Retinal pigment epithelial cell (primary cell): Measurements from ENCODE around the gene MYL4.
"Not testable (repeated sequence)": the region's sequence is repeated elsewhere in the genome, so short reads cannot be mapped to it uniquely, and the experiment has no call there.

Experiments
- DNase-seq: peaks from one replicate; pipeline ENCODE4 v3.0.0-alpha.2; 2010; ENCODE audit warnings: low read depth
- H3K4me3 ChIP-seq: 2 replicates; pipeline ENCODE4 v1.5.1; 2011; ENCODE audit warnings: mild to moderate bottlenecking, low read length, control low read depth, moderate library complexity
- CTCF ChIP-seq: conservative IDR thresholded peaks from 2 replicates; pipeline ENCODE4 v1.5.1; 2011; ENCODE audit warnings: low read depth, low read length, control low read depth, inconsistent platforms

The MYL4 gene

DNA sequence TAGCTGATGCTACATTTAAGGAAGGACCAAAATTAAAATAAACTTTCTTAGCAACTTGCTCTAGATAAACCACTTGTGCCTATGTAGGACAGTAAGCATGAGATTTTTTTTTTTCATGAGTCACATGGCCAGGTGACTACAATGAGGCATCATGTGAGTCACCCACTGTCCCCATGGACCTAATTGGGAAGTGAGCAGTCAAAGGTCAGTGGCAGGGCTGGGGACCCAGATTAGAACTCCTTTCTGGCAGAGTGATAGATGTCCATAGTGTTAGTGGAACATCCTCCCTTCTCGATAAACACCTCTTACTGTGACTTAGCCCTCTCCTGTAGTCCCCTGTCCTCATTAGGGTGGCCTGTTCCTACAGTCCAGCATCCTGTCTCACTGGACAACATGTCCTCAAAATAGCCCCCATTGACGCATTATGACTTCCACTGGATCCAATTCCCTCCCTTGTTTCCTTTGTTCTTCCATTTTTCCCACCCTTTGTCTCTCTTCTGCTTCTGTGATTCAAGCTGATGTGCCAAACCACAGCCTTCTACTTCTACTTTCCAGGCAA lies 56.9 kb downstream of the MYL4 start:
- no peak for TF ChIP-seq CTCF
- no peak overlapping the region for H3K4me3 ChIP-seq
- DNase-seq, result no peak

GRCh38 chr17:47266782-47267181 lies 57.6 kb downstream of the MYL4 start:
- TF ChIP-seq CTCF, result no peak
- no peak overlapping the region for H3K4me3 ChIP-seq
- DNase-seq, result no peak

GRCh38 chr17:47267354-47267828 lies 58.2 kb downstream of the MYL4 start:
- no peak overlapping the region for H3K4me3 ChIP-seq
- no peak for DNase-seq
- TF ChIP-seq CTCF, result no peak

GRCh38 chr17:47268964-47269363 lies 59.8 kb downstream of the MYL4 start:
- H3K4me3 ChIP-seq, DNase-seq: not testable (repeated sequence)

DNA sequence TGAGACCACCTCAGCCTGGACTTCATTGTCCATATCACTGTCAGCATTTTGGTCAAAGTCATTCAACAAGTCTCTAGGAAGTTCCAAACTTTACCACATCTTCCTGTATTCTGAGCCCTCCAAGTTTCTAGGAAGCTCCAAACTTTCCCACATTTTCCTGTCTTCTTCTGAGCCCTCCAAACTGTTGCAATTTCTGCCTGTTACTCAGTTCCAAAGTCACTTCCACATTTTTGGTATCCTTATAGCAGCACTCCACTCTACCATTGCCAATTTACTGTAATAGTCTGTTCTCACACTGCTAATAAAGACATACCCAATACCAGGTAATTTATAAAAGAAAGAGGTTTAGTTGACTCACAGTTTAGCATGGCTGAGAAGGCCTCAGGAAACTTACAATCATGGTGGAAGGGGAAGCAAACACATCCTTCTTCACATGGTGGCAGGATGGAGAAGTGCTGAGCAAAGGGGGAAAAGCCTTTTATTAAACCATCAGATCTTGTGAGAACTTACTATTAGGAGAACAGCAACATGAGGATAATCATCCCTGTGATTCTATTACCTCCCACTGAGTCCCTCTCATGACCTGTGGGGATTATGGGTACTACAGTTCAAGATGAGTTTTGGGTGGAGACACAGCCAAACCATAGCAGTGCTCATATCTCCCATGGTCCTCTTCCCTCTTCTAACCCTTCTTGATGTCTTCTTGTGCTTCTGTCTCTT lies 60.6 kb downstream of the MYL4 start:
- not testable (repeated sequence) for DNase-seq, H3K4me3 ChIP-seq

DNA sequence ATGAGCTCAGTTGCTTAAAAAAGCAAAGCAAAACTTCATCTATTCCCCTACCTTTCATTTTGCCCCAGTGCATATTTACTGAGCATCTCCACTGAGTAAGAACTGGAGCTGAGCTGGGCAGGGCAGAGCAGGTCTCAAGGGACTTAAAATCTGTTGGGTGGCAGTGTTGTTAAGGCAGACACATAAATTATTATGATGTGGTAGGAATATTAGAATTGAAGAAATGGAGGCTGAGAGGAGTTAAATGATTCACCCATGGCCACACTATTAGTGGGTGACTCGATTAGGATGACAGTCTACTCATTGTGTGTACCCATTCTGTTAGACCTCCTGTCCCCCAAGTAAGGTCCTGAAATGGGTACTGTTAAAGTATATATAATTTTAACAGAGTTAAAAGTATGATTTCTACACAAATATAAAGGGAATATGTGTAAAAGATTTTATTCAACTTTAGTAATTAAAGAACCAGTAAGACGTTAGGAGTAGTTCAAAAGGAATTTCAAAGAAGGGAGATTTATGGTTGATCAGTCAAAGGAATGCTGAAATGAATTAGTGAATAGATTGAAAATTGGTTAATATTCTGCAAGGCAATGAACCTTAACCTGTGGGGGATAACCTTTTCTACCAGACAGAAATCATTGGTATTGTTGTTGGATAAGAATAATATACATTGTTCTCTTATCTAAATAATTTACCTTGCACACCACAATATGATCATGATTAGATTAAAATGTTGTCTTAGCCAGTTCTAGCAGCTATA lies 62.0 kb downstream of the MYL4 start:
- H3K4me3 ChIP-seq, result no peak overlapping the region
- DNase-seq, result no peak
- TF ChIP-seq CTCF, result no peak

DNA sequence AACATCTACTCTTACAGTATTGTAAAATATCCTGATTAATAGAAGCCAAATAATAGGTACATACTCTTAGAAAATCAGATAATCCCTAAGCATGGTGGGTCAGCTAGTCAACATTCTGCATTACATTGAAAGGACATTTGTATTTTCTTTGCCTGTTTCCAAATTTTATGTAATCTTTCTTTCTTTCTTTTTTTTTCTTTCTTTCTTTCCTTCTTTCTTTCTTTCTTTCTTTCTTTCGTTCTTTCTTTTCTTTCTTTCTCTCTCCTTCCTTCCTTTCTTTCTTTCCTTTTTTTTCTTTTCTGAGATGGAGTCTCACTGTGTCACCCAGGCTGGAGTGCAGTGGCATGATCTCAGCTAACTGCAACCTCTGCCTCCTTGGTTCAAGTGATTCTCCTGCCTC lies 63.3 kb downstream of the MYL4 start:
- H3K4me3 ChIP-seq, result no peak overlapping the region
- no peak for TF ChIP-seq CTCF
- DNase-seq, result no peak

DNA sequence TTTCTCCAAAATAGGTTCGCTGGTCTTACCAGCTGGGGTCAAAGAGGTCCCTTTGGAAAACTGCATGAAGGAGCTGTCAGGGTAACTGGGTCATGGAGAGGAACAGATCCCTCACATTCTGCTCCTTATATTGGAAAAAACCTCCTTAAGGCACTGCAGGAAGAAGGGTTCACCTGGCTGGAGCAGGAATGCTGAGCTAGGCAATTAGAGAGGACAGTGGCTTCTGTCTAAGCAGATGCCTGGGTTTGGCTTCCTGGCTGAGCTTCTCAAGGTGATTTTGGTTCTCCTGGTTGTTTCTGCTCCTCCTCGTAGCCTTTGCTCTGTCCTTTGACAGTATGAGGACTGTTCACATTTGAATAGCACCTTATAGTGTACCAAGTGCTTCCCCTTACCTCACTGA lies 64.1 kb downstream of the MYL4 start:
- H3K4me3 ChIP-seq, result no peak overlapping the region

More for the DNA sequence above, 64.1 kb downstream of the MYL4 start:
- no peak for DNase-seq
- TF ChIP-seq CTCF, result no peak
